ENCODE results near the gene GTF2A2. TPM values are rescaled to one million over a fixed set of nuclear protein-coding genes. Genes with fewer than 3 reads are reported as not detected.

Gene GTF2A2
- total and polyA plus RNA-seq, 10 donors = 33.8 to 103 (median 62.9) TPM

DNA sequence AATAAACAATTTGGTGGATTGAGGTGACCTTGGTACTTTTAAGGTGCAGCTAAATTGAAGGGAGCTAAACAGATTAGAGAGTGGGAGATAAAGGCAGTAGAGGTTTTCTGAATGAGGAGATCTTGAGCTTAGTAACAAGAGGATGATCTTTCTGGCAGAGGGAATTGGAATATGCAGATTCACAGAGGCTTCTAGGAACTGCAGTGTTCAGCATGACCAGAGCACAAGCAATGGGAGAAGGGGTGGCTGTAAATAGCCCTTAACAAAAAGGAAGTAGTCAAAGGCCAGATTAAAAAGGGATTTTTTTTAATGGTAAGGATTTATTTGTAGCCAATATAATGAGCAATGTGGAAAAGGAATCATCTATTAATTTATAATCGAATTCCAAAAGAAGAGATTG lies 37.5 kb upstream of the GTF2A2 start:
- DNase-seq = no peak
- Histone ChIP-seq H3K27me3 (replicated peaks in 1 of 7) (no peaks in the 10 kb centered on the region), H3K27ac (no peak overlapping the region), H3K36me3 (no peaks in the 10 kb centered on the region), H3K4me1 (peaks cover 6 to 19% (median 12%) of the 10 kb centered on the region in 6 donors), H3K9me3 (no peaks in the 10 kb centered on the region), H3K4me3 (no peak overlapping the region)
- TF ChIP-seq, protein P1, sequence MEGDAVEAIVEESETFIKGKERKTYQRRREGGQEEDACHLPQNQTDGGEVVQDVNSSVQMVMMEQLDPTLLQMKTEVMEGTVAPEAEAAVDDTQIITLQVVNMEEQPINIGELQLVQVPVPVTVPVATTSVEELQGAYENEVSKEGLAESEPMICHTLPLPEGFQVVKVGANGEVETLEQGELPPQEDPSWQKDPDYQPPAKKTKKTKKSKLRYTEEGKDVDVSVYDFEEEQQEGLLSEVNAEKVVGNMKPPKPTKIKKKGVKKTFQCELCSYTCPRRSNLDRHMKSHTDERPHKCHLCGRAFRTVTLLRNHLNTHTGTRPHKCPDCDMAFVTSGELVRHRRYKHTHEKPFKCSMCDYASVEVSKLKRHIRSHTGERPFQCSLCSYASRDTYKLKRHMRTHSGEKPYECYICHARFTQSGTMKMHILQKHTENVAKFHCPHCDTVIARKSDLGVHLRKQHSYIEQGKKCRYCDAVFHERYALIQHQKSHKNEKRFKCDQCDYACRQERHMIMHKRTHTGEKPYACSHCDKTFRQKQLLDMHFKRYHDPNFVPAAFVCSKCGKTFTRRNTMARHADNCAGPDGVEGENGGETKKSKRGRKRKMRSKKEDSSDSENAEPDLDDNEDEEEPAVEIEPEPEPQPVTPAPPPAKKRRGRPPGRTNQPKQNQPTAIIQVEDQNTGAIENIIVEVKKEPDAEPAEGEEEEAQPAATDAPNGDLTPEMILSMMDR (IDR thresholded peaks at IDR 0.05 in 8 of 11, conservative IDR thresholded peaks at IDR 0.05 in 3 of 11) = no peak
- no peak for TF ChIP-seq POLR2A (IDR thresholded peaks at IDR 0.05)
- no peak for TF ChIP-seq POLR2AphosphoS5 (IDR thresholded peaks at IDR 0.05)
- intact Hi-C loops (cut with DNase I; ENCODE audit: low total_unique reads) = no loop called here
- WGBS, 5 donors = 90 to 100% (median 94%) methylated on average over 1 of the region's 1 CpG

DNA sequence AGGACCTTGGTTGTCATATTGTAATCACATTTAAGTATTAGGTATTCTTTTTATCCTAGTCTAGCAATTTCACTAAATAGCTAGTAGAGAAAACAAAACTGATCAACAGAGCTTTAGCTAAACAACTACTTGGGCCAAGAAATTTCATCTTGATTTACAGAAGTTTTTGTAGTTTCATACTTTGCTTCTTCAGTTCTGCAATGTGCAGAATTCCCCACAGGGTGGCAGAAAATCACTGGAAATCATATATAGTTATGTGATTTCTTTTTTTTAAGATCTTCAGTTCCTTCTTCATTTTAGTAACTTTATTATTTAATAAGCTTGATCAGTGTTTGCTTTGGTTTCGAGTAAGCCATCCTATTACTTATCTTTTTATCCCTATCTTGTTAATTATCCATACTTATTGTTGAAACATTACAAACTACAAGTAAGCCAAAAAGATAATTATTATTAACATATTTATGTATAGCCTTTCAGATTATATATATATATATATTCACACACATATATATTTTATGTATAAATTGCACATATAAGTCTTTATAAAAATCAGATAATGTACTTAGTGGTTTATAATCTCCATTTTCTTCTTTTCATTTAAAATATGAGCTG lies 34.0 kb upstream of the GTF2A2 start:
- DNase-seq = no peak
- Histone ChIP-seq H3K4me1 (peaks cover 22 to 40% (median 30%) of the 10 kb centered on the region in 6 donors), H3K36me3 (peaks cover 0 to 6% (median 0%) of the 10 kb centered on the region in 6 donors), H3K9me3 (no peaks in the 10 kb centered on the region), H3K27ac (peak overlapping the region in 1 of 8 donors; percentile 98), H3K27me3 (replicated peaks in 1 of 7) (no peaks in the 10 kb centered on the region), H3K4me3 (no peak overlapping the region)
- TF ChIP-seq, protein P1 (IDR thresholded peaks at IDR 0.05 in 8 of 11, conservative IDR thresholded peaks at IDR 0.05 in 3 of 11) = peak; percentile 39 to 83 (median 60)
- no peak for TF ChIP-seq POLR2A (IDR thresholded peaks at IDR 0.05)
- no peak for TF ChIP-seq POLR2AphosphoS5 (IDR thresholded peaks at IDR 0.05)
- intact Hi-C loops (cut with DNase I; ENCODE audit: low total_unique reads) = no loop called here
- 24 to 59% (median 41%) methylated on average over 1 of the region's 1 CpG for WGBS, 5 donors

GRCh38 chr15:59689626-59690236 lies 32.4 kb upstream of the GTF2A2 start:
- Histone ChIP-seq H3K27me3 (replicated peaks in 1 of 7) (no peaks in the 10 kb centered on the region), H3K4me1 (peaks cover 38 to 56% (median 46%) of the 10 kb centered on the region in 6 donors), H3K4me3 (peak overlapping the region; percentile 60 to 96 (median 78)), H3K27ac (peak overlapping the region; percentile 98 to 100 (median 100)), H3K36me3 (peaks cover 0 to 10% (median 0%) of the 10 kb centered on the region in 6 donors), H3K9me3 (no peaks in the 10 kb centered on the region)
- DNase-seq = peak; percentile 93
- 2 to 3% (median 2%) methylated on average over 25 of the region's 25 CpGs for WGBS, 5 donors
- intact Hi-C loops (cut with DNase I; ENCODE audit: low total_unique reads) = no loop called here
- TF ChIP-seq POLR2AphosphoS5 (IDR thresholded peaks at IDR 0.05) = peak in 1 of 3 donors; percentile 5
- TF ChIP-seq, protein P1 (IDR thresholded peaks at IDR 0.05 in 8 of 11, conservative IDR thresholded peaks at IDR 0.05 in 3 of 11) = no peak

Measured in spleen (tissue), 11 donors.